Measurements from ENCODE around the gene MARCHF3.
"Not testable (repeated sequence)": the region's sequence is repeated elsewhere in the genome, so short reads cannot be mapped to it uniquely, and the experiment has no call there.

Gene MARCHF3, protein sequence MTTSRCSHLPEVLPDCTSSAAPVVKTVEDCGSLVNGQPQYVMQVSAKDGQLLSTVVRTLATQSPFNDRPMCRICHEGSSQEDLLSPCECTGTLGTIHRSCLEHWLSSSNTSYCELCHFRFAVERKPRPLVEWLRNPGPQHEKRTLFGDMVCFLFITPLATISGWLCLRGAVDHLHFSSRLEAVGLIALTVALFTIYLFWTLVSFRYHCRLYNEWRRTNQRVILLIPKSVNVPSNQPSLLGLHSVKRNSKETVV
- 2.9 to 4.6 reads per million in 2 donors for total RNA-seq

DNA sequence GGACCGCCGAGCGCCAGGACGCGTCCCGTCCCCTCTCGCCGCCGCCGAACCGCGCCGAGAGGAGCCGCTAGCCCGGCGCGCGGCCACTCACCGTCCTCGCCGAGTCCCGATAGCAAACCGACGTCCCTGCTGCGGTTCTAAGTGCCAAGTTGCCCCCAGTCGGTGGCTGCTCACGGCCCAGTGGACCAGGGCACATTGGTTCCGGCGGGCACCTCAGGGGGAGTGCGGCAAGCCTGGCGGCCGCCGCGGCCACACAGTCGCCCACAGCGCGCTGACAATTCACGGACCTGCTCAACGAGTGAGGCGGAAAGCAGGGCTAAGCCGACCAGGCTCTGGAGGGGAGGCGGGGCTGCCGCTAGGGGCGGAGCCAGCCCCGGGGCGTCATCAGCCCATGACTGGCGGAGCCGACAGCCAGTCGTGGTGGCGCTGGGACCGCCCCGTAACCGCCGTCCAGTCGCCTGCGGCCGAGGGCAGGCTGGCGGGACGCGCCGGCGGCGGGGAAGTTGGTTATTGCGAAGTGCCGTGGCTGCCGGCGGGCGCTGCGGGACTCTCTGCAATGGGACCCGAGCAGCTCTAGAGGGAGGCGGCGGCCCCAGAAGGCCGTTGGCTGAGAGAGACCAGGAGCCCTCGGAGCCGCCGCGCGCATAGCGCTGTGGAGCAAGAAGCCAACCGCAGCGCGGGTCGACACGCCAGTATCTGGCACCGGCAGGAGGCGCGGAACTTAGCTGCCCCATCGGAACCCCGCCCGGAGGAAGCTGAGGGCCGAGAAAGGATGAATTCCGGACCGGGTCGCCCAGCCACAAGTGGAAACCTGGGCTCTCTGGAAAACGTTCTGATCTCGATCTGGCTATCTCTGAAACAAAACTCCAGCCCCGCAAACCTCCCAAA lies at the start of gene MARCHF3:
MARCHF3 (minus strand) TSS at position 300 of the 888 bp plus-strand sequence. CDS start 112,387 bp downstream, outside the sequence.
- DNase-seq, result peak; percentile 88

DNA sequence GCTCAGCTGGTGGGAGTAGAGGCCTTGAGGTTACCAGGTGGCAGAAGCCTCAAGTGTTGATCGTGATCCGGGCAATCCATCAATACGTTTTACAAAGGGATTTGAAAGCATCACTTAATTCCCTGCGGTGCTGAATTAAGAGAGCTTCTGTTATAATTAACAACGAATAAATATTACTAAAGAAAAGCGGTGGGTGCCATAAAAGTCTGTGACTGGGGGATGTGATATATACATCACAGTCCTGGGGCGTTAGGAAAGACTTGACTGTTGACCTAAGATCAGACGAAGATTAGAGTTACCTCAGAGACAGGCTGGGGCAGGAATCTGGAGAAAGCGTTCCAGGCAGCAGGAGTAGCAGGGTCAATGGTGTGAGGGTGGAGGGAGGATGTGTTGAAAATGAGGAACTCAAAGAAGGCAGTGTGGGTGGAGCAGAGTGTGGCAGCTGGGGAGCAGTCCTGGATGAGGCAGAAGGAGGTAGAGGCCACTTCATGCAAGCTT lies 49.7 kb upstream of the MARCHF3 start:
- no peak for DNase-seq

DNA sequence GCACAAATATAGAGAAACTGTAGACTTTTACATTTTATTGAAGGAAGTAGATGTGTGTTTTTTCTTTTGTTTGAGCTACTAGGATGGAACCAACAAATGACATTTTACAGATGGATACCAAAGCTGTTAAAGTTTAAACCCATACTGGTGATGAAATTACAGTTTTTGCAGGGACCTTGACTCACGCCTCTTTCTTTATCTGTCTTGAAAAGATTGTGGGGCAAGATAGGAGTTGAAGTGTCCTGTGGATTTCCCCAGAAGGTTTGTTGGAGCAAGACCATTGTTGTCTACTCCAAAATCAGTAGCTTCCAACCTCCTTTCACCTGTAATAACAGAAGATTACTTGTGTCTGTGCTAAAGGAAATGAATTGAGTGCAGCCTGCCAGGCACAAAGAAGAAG lies 47.0 kb upstream of the MARCHF3 start:
- DNase-seq, result no peak

DNA sequence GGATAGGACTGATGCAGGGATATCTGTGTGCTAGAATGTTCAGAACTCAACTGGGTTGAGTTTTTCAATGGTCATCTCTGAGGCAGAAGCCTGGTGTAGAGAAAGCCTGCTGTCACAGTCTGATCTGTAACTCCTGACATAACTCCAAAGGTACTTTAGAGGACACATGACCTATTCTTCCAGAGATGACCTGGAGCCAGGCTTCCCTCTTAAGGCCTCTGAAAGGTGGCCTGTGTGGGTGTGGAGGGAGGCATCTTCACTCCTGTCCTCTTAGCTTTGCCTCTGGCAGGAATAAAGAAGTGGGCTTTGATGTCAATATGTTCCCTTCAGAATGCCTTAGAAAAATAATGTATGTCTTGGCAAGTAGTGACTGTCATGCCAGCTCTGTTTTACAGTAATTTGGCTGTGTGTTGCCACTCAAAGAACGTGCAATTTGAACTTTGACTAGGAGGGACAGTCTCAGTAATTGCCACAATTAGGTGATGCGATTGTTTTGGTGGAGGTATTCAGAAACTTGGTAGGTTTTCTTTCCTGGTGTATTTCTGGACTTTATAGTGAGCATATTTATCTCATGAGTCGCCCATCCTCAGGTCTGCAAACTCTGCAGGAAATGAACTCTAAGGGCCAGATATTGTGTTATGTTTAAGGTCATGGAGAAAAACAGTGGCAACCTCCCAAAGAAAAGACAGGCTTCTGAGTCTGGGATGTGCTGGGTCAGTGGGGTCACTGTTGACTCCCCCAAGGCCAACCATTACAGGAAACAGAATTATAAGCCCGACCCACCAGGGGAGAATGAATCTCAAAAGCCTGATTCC lies 46.2 kb upstream of the MARCHF3 start:
- no peak for DNase-seq

DNA sequence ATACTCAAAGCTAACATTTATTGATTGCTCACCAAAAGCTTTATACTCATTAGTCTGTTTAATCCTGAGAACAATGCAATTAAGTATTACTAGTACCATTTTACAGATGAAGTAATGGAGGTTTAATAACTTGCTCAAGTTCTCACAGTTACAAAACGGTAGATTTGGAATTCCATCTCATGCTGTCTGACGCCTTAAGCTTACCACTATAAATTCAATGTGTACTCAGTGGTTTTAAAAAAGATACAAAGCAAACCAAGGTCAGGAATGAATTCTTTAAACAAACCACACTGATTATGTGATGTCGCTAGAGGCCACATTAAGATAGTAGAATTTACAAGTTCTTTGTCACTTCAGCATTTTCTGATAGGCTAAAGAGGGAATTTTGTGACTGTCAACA lies 44.1 kb upstream of the MARCHF3 start:
- DNase-seq, result no peak

DNA sequence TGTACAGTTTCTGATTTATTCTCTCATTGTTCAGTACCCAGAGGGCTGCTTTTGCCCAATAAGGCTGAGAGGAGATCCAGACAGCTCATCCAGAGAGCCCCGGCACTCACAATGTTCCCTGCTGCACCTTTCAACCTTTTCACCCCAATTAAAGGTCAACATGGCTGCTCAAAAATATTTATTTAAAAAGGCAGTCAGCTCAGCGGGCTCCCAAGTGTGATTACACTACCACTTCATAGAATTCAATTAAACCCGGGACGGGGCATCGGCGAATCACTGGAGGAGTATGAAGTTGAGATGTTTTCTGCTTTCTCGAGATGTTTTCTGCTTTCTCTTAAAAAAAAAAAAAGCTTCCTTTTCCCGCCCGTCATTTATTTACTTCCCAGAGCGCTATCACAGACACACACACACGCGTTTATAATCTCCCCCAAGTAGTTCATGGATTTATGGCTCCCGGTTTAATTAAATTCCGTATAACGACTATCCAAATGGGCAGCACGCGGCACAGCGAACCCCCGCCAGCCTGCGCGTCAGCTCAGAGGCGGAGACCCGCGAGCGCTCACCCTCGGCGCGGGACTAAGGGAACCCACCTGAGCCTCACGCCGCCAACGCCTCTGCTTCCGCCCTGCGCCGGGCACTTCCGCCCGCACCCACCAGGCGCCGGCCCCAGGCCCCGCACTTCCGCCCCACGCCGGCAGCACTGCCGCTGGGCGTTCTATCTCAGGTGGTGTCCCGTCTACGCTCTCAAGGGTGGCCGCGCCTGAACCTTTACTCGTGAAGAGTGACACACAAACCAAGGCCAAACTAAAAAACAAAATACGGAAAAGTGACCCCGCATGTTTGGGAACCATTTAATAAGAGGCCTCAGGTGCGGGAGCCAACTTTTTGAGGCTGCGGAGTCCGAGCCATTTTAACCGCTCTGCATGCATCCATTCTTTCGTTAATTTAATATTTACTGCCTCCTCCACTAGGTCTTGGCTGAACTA lies 42.8 kb upstream of the MARCHF3 start, which contains the start of gene C5orf63:
C5orf63 (minus strand) TSS at position 642 of the 986 bp plus-strand sequence. CDS start 14,507 bp downstream, outside the sequence.
- DNase-seq, result peak; percentile 46

DNA sequence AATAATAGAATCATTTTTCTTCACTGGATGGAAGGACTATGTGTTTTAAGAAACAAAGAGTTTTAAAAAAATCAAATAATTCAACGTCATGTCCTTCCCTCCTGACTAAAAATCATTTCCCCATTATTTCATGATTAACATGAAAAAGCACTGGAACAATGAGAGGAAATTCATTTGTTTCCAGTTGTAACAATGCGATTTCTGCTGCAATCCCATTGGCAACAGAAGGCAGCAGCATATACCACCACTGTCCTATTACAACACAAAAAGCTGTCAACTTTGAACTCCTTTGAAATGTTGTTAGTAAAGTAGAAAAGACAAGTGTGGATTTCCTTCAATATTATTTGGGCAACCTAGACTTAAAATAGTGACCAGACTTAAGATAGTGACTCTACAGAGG lies 39.9 kb upstream of the MARCHF3 start:
- no peak for DNase-seq

DNA sequence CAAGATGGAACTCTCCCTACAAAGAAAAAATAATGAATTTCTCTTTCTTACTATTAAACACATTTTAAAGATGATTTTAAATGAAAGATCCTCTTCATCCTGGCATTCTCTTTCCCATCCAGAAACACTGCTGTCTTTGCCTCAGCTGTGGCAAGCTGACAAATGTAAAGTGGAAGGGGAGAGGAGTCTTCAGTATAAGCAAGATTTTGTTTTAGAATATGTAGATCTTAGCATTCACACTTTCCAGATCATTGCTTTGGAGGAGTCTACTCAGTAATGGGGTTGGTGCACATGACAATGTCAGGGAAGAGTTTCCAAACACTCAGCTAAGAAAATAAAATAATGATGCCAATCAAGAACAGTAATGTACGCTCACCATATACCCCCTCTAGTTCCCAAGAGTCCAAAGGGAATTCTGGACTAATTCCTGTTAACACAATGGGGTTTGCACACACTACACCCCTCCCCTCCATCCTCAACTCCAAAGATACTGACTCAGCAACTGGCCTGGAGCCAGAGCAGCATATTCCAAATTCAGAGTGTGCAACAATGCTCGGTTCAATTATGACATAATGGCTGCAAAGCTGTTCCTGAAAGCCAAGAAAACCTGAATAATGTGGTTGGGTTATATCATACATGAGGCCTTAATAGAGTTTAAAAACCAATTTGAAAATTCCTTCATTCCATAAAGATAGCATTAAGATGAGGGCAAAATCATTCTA lies 38.3 kb upstream of the MARCHF3 start:
- DNase-seq, result no peak

DNA sequence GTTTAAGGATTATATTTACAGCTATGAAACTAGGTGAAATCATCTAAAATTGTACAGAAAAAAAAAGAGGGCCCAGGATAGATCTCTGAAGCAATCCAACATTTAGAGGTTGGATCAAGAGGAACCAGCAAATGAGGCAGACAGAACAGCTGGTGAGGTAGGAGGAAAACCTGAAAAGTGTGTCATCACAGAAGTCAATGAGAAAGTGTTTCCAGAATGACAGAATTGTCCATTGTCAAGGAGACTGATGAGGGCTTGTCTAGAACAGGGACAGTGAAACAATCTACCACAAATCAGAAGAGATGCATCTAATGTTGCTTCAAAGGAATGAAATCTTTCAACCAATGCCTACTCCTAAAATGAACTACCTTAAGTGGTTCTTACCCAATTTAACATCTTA lies 36.4 kb upstream of the MARCHF3 start:
- DNase-seq, result no peak

DNA sequence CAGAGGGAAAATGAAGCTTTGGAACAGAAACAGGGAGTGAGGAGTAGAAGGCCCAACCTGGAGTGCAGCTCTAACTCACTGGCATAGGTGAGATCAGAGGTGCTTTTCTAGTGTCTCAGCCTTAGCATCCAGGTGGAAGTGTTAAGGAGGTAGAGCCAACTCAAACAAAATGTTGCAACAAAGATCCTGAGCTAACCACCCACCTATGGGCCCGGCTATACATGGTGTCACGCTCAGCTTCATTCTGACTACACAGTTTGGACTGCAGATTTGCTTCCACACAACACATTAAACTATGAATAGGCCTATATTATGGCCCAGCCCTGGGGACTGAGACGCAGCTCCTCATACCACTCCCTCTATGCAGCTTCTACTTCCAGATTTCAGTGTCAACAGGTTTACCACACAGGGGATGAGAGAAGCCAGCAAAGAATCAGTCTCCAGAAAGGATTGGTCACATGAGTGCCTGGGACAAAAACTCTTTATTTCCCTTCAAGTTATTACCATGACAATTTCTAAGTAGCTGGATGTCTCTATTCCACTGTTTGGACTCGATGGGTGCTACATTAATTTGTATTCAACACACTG lies 34.0 kb upstream of the MARCHF3 start:
- no peak for DNase-seq

DNA sequence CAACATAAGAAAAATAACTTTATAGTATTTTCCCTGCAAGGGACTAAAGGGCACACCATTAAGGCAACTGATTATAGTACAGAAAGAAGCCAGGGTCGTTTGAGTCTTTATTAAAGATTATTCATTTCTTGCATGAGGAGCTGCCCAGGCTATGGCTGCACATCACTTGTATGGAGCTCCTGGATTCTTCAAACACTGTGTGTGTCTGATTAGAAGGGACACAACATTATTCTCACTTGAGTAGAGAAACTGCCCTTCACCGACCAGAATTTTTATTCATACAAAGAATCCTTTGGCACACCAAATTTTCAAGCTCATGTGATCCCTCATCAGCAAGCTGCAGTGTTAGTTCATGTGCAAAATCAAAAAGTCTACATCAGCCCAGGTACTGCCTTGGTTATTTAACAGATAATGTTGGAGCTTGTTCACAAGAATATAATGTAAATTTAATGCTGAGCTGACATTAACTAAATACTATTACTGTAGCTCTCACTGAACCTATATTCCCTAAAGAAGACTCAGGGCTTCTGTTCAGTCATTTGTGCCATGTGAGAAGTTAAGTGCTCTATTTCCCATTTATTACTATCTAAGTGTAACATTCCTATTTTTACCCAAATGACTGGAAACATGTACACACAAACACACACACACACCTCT lies 33.0 kb upstream of the MARCHF3 start:
- no peak for DNase-seq

DNA sequence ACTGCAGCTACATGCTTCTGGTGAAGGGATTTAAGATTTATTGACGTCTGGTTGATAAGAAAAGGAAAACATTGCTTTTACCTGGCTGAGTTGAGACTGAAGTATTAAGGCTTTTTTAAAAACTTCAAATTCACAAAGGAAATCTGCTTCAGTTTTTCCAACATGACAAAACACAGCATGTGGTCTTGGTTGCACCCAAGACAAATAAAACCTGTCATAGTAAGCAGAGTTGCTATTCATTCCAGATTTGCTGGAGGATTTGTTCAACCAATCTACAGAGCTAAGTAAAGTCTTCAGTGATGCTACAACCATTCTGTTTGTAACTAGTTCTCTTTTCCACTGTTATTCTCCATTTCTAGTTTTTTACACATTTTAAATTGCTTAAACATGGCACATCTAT lies 31.6 kb upstream of the MARCHF3 start:
- no peak for DNase-seq

DNA sequence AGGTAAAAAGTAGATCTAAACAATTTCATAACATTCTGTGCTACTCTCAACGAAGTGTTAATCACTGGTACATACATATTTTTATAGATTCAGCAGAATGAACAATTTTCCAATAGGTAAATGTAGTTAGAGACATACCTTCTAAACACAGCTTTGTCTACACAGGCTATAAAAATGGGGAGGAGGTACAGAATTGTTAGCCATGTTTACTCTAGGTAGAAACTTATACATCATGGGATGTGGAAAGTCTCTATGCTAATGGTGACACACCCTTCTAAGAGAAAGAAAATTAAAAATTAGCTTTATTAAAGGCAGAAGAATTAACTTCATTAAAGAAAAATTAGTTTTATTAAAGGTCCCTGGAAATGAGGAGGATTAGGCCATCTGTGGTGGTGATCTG lies 31.2 kb upstream of the MARCHF3 start:
- no peak for DNase-seq

DNA sequence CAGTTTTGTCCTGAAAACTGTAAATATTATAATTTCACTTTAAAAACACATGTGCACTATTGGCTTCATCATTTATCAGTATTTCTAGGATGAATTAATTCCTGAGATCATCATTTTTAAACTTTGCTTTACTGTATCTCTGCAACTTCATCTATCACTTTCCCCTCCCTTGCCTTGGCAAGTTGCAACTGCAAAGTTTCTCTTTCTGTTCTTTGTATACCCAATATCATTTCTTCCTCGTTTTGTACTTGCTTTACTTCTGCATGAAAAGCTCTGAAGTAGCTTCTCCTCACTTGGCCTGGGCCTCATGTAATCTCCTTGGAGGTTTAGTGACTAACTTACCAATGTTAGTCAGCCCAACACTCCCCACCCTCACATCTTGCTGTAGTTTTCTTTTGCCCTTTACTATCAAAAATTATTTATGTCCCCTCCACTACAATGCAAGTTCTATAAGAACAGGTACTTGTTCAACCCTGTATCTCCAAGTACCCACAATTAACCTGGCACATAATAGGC lies 30.2 kb upstream of the MARCHF3 start:
- no peak for DNase-seq

DNA sequence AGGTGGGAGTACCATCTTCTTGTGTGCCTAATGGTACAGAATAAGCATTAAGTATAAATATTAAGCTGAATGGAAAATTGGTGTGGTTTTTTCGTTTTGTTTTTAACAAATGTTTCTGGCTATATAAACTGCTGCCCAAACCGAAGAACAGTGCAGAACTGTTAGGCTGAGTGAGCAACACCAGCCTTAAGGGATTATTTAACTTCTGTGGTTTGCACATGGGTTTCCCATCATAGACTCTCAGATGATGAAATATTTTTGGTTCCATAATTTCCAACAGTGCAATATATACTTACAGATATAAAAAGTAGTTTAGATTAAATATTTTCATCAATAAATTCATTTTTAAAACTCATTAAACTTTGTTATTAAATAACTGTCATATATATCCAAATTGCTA lies 26.5 kb upstream of the MARCHF3 start:
- DNase-seq, result no peak

DNA sequence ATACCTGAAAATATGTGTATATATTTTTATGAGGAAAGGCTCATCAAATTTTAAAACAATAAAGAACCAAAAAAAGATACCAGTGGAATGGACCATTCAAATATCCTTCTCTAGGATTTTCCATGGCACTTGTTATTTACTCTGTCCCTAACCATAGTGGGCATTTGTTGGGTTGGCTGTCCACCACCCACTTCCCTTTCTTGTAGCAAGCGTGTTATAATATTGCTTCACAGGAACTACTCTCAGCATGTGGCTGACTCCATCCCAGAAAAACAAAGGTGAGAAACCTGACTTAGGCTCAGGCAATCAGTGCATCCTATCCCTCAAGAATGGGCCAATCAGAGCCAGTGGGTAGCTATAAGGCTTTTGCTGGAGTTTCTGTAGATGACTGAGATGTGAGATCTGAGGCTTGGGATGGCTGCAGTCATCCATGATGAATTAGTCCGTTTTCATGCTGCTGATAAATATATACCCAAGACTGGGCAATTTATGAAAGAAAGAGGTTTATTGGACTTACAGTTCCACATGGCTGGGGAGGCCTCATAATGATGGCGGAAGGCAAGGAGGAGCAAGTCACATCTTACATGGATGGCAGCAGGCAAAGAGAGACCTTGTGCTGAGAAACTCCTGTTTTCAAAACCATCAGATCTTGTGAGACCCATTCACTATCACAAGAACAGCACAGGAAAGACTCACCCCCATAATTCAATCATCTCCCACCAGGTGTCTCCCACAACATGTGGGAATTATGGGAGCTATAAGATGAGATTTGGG lies 25.7 kb upstream of the MARCHF3 start:
- DNase-seq, result no peak

DNA sequence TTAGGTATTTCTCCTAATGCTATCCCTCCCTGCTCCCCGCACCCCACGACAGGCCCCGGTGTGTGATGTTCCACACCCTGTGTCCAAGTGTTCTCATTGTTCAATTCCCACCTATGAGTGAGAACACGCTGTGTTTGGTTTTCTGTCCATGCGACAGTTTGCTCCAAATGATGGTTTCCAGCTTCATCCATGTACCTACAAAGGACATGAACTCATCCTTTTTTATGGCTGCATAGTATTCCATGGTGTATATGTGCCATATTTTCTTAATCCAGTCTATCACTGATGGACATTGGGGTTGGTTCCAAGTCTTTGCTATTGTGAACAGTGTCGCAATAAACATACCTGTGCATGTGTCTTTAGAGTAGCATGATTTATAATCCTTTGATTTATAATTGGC lies 23.2 kb upstream of the MARCHF3 start:
- DNase-seq, result not testable (repeated sequence)

DNA sequence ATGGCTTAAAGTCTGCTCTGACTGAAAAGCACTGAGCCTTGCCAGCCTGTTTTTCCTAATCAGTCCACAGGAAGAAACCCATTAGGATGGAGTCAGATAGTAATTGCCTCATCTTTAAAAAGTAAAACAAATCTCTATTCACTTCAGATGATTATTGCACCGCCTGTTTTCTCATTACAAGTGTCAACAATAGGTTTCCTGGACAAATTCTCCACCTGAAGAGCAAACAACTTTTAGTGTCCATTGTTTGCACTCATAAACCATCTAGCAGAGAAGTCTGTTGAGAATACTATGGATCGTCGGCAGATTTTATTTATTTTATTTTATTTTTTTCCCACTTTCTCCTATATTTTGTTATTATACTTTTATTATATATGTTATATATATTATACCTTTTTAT lies 22.7 kb upstream of the MARCHF3 start:
- no peak for DNase-seq

DNA sequence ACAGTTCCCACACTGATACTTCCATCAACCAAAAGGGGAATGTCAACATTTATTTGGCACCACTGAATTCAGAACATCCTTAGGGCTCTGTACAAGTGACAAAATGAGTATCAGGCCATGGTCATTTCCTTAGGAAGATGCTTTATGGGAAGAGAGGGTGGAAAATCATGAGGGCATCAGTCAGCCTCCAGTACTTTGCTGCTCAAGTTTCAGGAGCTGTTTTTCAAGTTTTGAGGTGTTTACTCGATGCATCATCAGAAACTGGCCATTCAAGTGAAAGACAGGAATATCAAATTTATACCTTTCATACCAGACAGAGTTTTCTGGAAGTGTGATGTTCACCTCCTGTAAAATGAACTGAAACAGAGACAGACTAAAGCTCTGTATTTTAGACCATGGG lies 21.2 kb upstream of the MARCHF3 start:
- no peak for DNase-seq
